Measurements from ENCODE around the gene EOMES. TPM values are rescaled to one million over a fixed set of nuclear protein-coding genes. Genes with fewer than 3 reads are reported as not detected.

The EOMES gene
- total and polyA plus RNA-seq, 4 experiments from 2014 or later = 4.0 to 10.2 (median 4.5) TPM

- peaks cover 48% of the 10 kb centered on the region for H3K4me1 ChIP-seq (ENCODE audit: insufficient read depth, low read length)
- H3K27me3 ChIP-seq (ENCODE audit: insufficient read depth, low read length) = peaks cover 63% of the 10 kb centered on the region
- no peak overlapping the region for H3K27ac ChIP-seq (ENCODE audit: low read depth, low read length)
- peak overlapping the region in 1 of 2 donors; percentile 2 for H3K4me3 ChIP-seq (ENCODE audit: low read length in 2 of 2)
- no peaks in the 10 kb centered on the region for H3K9me3 ChIP-seq (ENCODE audit: control insufficient read depth in 1 of 2, low read length in 2 of 2)
- DNase-seq = no peak
- Mint-ChIP-seq H3K4me3 (peak overlapping the region; percentile 58 to 86 (median 72)), H3K36me3 (no peaks in the 10 kb centered on the region), H3K27ac (no peak overlapping the region), H3K9me3 (peaks cover 0 to 1% (median 0%) of the 10 kb centered on the region in 8 donors), H3K27me3 (peaks cover 70 to 71% of the 10 kb centered on the region in 2 donors), H3K4me1 (peaks cover 31 to 54% (median 42%) of the 10 kb centered on the region in 4 donors)
- H3K36me3 ChIP-seq (ENCODE audit: insufficient read depth, low read length) = no peaks in the 10 kb centered on the region
- intact Hi-C loops (cut with micrococcal nuclease) = loop anchor here (5.0 kb wide), 1 partner anchor 134 kb away; no protein-coding TSS in a partner anchor
- CTCF ChIA-PET (ENCODE audit: partially characterized antibody) = interaction anchor here (0.5 to 3.4 kb wide), 7 partner anchors 9 to 600 kb away, joined by 3 to 22 read pairs (median 3); no protein-coding TSS in a partner anchor
- POLR2A ChIA-PET (ENCODE audit: partially characterized antibody) = interaction anchor here (0.6 to 1.3 kb wide), 5 partner anchors 16 to 620 kb away, joined by 3 to 4 read pairs (median 3); partner anchors contain the start of genes AZI2 and ZCWPW2
Observed at GRCh38 chr3:27728195-27729087, 6.3 kb upstream of the EOMES start.

- H3K4me3 Mint-ChIP-seq = no peak overlapping the region
- intact Hi-C loops (cut with micrococcal nuclease) = loop anchor here (5.0 kb wide), 1 partner anchor 136 kb away; no protein-coding TSS in a partner anchor
- peaks cover 69% of the 10 kb centered on the region for H3K27me3 ChIP-seq (ENCODE audit: insufficient read depth, low read length)
- peaks cover 0 to 1% (median 0%) of the 10 kb centered on the region in 8 donors for H3K9me3 Mint-ChIP-seq
- H3K4me1 ChIP-seq (ENCODE audit: insufficient read depth, low read length) = peaks cover 61% of the 10 kb centered on the region
- no peaks in the 10 kb centered on the region for H3K9me3 ChIP-seq (ENCODE audit: control insufficient read depth in 1 of 2, low read length in 2 of 2)
- no peak overlapping the region for H3K4me3 ChIP-seq (ENCODE audit: low read length in 2 of 2)
- H3K27me3 Mint-ChIP-seq = peaks cover 70 to 76% of the 10 kb centered on the region in 2 donors
- DNase-seq = no peak
- H3K27ac Mint-ChIP-seq = no peak overlapping the region
- H3K4me1 Mint-ChIP-seq = peaks cover 35 to 67% (median 53%) of the 10 kb centered on the region in 4 donors
- ChIA-PET CTCF (ENCODE audit: partially characterized antibody) (interaction anchor here (3.4 kb wide), 1 partner anchor 14 kb away, joined by 22 read pairs; no protein-coding TSS in a partner anchor), POLR2A (ENCODE audit: partially characterized antibody) (interaction anchor here (0.8 kb wide), 1 partner anchor 155 kb away, joined by 3 read pairs; no protein-coding TSS in a partner anchor)
- no peak overlapping the region for H3K27ac ChIP-seq (ENCODE audit: low read depth, low read length)
- H3K36me3 Mint-ChIP-seq = peaks cover 0 to 8% of the 10 kb centered on the region in 2 donors
- no peaks in the 10 kb centered on the region for H3K36me3 ChIP-seq (ENCODE audit: insufficient read depth, low read length)
Observed at GRCh38 chr3:27726240-27726639, 4.1 kb upstream of the EOMES start.

- DNase-seq = no peak
- Histone ChIP-seq H3K27ac (ENCODE audit: low read depth, low read length) (no peak overlapping the region), H3K4me1 (ENCODE audit: insufficient read depth, low read length) (peaks cover 54% of the 10 kb centered on the region), H3K9me3 (ENCODE audit: control insufficient read depth in 1 of 2, low read length in 2 of 2) (no peaks in the 10 kb centered on the region), H3K4me3 (ENCODE audit: low read length in 2 of 2) (no peak overlapping the region), H3K27me3 (ENCODE audit: insufficient read depth, low read length) (peaks cover 74% of the 10 kb centered on the region), H3K36me3 (ENCODE audit: insufficient read depth, low read length) (no peaks in the 10 kb centered on the region)
- Mint-ChIP-seq H3K27ac (peak overlapping the region in 3 of 7 donors; percentile 1 to 76 (median 13)), H3K27me3 (peaks cover 68 to 72% of the 10 kb centered on the region in 2 donors), H3K9me3 (peaks cover 0 to 1% (median 0%) of the 10 kb centered on the region in 8 donors), H3K4me3 (peak overlapping the region in 7 of 8 donors; percentile 84 to 95 (median 88)), H3K4me1 (peaks cover 31 to 66% (median 48%) of the 10 kb centered on the region in 4 donors), H3K36me3 (peaks cover 0 to 14% of the 10 kb centered on the region in 2 donors)
- intact Hi-C loops (cut with micrococcal nuclease) = loop anchor here (5.0 kb wide), 3 partner anchors 138 to 448 kb away; no protein-coding TSS in a partner anchor
- CTCF ChIA-PET (ENCODE audit: partially characterized antibody) = interaction anchor here (0.6 to 6.3 kb wide), 5 partner anchors 8 to 602 kb away, joined by 3 to 86 read pairs (median 17); no protein-coding TSS in a partner anchor
- POLR2A ChIA-PET (ENCODE audit: partially characterized antibody) = interaction anchor here (1.8 to 4.9 kb wide), 3 partner anchors 9 to 624 kb away, joined by 4 to 45 read pairs (median 7); partner anchors contain the start of genes AZI2 and ZCWPW2
Observed at GRCh38 chr3:27724459-27725197, 2.5 kb upstream of the EOMES start.

- H3K27ac ChIP-seq (ENCODE audit: low read depth, low read length) = no peak overlapping the region
- H3K27me3 Mint-ChIP-seq = peaks cover 64 to 67% of the 10 kb centered on the region in 2 donors
- DNase-seq = no peak
- peak overlapping the region in 1 of 2 donors; percentile 61 for H3K4me3 ChIP-seq (ENCODE audit: low read length in 2 of 2)
- peaks cover 0 to 14% of the 10 kb centered on the region in 2 donors for H3K36me3 Mint-ChIP-seq
- H3K27me3 ChIP-seq (ENCODE audit: insufficient read depth, low read length) = peaks cover 67% of the 10 kb centered on the region
- H3K4me1 Mint-ChIP-seq = peaks cover 25 to 62% (median 42%) of the 10 kb centered on the region in 4 donors
- intact Hi-C loops (cut with micrococcal nuclease) = loop anchor here (2.0 to 5.0 kb wide), 3 partner anchors 428 to 517 kb away; partner anchors contain the start of gene CMC1
- H3K9me3 Mint-ChIP-seq = no peaks in the 10 kb centered on the region
- no peaks in the 10 kb centered on the region for H3K9me3 ChIP-seq (ENCODE audit: control insufficient read depth in 1 of 2, low read length in 2 of 2)
- ChIA-PET POLR2A (ENCODE audit: partially characterized antibody) (interaction anchor here (1.8 to 4.9 kb wide), 4 partner anchors 8 to 625 kb away, joined by 4 to 45 read pairs (median 14); partner anchors contain the start of genes AZI2 and ZCWPW2), CTCF (ENCODE audit: partially characterized antibody) (interaction anchor here (1.0 to 6.3 kb wide), 9 partner anchors 9 to 603 kb away, joined by 3 to 86 read pairs (median 5); no protein-coding TSS in a partner anchor)
- H3K36me3 ChIP-seq (ENCODE audit: insufficient read depth, low read length) = no peaks in the 10 kb centered on the region
- H3K4me1 ChIP-seq (ENCODE audit: insufficient read depth, low read length) = peaks cover 47% of the 10 kb centered on the region
- peak overlapping the region; percentile 77 to 95 (median 86) for H3K4me3 Mint-ChIP-seq
- peak overlapping the region in 3 of 7 donors; percentile 1 to 76 (median 13) for H3K27ac Mint-ChIP-seq
Observed at GRCh38 chr3:27723815-27724458, 1.8 kb upstream of the EOMES start.

- Mint-ChIP-seq H3K27ac (peak overlapping the region in 3 of 7 donors; percentile 3 to 76 (median 61)), H3K27me3 (peaks cover 59 to 62% of the 10 kb centered on the region in 2 donors), H3K4me1 (peaks cover 20 to 57% (median 37%) of the 10 kb centered on the region in 4 donors), H3K4me3 (peak overlapping the region; percentile 77 to 95 (median 86)), H3K9me3 (no peaks in the 10 kb centered on the region), H3K36me3 (peaks cover 0 to 14% of the 10 kb centered on the region in 2 donors)
- Histone ChIP-seq H3K36me3 (ENCODE audit: insufficient read depth, low read length) (no peaks in the 10 kb centered on the region), H3K4me1 (ENCODE audit: insufficient read depth, low read length) (peaks cover 42% of the 10 kb centered on the region), H3K9me3 (ENCODE audit: control insufficient read depth in 1 of 2, low read length in 2 of 2) (no peaks in the 10 kb centered on the region), H3K4me3 (ENCODE audit: low read length in 2 of 2) (peak overlapping the region in 1 of 2 donors; percentile 61), H3K27me3 (ENCODE audit: insufficient read depth, low read length) (peaks cover 62% of the 10 kb centered on the region), H3K27ac (ENCODE audit: low read depth, low read length) (no peak overlapping the region)
- no peak for DNase-seq
- CTCF ChIA-PET (ENCODE audit: partially characterized antibody) = interaction anchor here (0.8 to 6.3 kb wide), 13 partner anchors 9 to 621 kb away, joined by 3 to 86 read pairs (median 5); partner anchors contain the start of gene CMC1
- intact Hi-C loops (cut with micrococcal nuclease) = loop anchor here (2.0 to 5.0 kb wide), 3 partner anchors 429 to 517 kb away; partner anchors contain the start of gene CMC1
- POLR2A ChIA-PET (ENCODE audit: partially characterized antibody) = interaction anchor here (1.9 to 4.9 kb wide), 3 partner anchors 11 to 625 kb away, joined by 7 to 45 read pairs (median 20); partner anchors contain the start of genes AZI2 and ZCWPW2
Observed at GRCh38 chr3:27723456-27723814, 1.3 kb upstream of the EOMES start.

Data from CD4-positive, alpha-beta memory T cell (primary cell).